HG03025 (cell line): ENCODE measurements around the gene GSTT2B.
"Not testable (repeated sequence)": the region's sequence is repeated elsewhere in the genome, so short reads cannot be mapped to it uniquely, and the experiment has no call there.

ENCODE experiments used
- ATAC-seq: cut with Tn5 transposase; IDR thresholded peaks from one replicate; pipeline ENCODE4 v1.9.1; 2021; ENCODE audit warnings: mild to moderate bottlenecking, moderate library complexity; ENCODE audit not compliant: unreplicated experiment, low FRiP score

The GSTT2B gene

GRCh38 chr22:23908587-23909205 is 52.3 kb downstream of the GSTT2B start:
- no peak for ATAC-seq

GRCh38 chr22:23907423-23907822 is 53.6 kb downstream of the GSTT2B start:
- ATAC-seq = not testable (repeated sequence)
